ENCODE data around the gene DIP2B.

The DIP2B gene

DNA sequence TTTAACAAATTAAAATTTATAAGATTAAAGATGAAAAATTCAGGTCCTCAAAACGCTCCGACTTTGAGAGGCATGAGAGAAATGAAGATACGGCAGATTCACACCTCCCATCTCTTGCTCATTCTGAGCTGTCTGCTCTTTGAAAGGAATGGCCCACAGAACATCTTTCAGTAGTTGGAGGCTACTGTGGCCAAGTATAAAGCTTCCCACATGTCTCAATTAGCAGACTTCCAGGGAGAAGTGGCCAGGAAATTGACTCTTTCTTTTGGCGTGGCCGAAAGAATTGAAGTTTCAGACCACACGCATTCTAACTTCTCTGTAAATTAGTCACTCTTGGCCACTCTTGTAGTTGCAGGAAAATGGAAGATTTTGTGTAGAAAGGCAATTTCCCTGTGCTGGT, 129.2 kb downstream of the DIP2B start:
- H3K9me2 ChIP-seq (replicated peaks; ENCODE audit: insufficient read depth, low read length), result no peaks in the 10 kb centered on the region
- H3K36me3 ChIP-seq (ENCODE audit: low read length), result no peaks in the 10 kb centered on the region
- no peak overlapping the region for H3K9ac ChIP-seq (ENCODE audit: low read length)
- H3K79me2 ChIP-seq (ENCODE audit: insufficient read depth, low read length), result no peaks in the 10 kb centered on the region
- H2AFZ ChIP-seq (ENCODE audit: low read depth, low read length, severe bottlenecking), result no peak overlapping the region
- no peaks in the 10 kb centered on the region for H3F3A ChIP-seq (ENCODE audit: insufficient read depth)
- TF ChIP-seq EZH2phosphoT487 (conservative IDR thresholded peaks at IDR 0.05; ENCODE audit: low read length), result no peak
- TF ChIP-seq, protein P1, sequence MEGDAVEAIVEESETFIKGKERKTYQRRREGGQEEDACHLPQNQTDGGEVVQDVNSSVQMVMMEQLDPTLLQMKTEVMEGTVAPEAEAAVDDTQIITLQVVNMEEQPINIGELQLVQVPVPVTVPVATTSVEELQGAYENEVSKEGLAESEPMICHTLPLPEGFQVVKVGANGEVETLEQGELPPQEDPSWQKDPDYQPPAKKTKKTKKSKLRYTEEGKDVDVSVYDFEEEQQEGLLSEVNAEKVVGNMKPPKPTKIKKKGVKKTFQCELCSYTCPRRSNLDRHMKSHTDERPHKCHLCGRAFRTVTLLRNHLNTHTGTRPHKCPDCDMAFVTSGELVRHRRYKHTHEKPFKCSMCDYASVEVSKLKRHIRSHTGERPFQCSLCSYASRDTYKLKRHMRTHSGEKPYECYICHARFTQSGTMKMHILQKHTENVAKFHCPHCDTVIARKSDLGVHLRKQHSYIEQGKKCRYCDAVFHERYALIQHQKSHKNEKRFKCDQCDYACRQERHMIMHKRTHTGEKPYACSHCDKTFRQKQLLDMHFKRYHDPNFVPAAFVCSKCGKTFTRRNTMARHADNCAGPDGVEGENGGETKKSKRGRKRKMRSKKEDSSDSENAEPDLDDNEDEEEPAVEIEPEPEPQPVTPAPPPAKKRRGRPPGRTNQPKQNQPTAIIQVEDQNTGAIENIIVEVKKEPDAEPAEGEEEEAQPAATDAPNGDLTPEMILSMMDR (IDR thresholded peaks at IDR 0.05; ENCODE audit: insufficient read depth, low read length, poor library complexity, severe bottlenecking), result no peak
- H3K9me3 ChIP-seq (ENCODE audit: insufficient read depth, low read length), result no peaks in the 10 kb centered on the region
- H3K27ac ChIP-seq (ENCODE audit: low read depth, low read length), result no peak overlapping the region
- H3K4me2 ChIP-seq (ENCODE audit: low read depth, low read length, poor library complexity, severe bottlenecking), result no peak overlapping the region
- no peaks in the 10 kb centered on the region for H3K27me3 ChIP-seq (ENCODE audit: low read length)
- H4K20me1 ChIP-seq (ENCODE audit: low read depth, low read length), result no peaks in the 10 kb centered on the region
- H3K4me3 ChIP-seq (ENCODE audit: insufficient read depth, low read length, poor library complexity, severe bottlenecking), result no peak overlapping the region

DNA sequence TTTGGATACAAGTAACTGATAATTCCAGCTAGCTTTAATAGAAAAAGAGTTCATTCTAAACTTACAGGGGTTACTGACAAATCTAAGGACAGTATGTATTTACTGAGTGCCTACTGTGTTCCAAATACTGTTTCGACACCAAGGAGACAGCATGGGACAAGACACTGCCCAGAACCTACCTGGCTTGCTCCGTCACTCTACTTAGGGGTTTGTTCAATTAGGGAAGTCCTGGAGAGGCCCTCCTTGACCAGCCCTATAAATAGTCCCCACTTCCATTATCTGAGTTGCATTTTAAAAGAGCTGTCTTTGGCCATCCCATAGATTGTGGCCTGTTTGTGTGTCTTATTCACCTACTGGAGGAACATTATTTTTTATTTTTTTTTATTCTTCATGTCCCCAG, 129.6 kb downstream of the DIP2B start:
- TF ChIP-seq, protein P1 (IDR thresholded peaks at IDR 0.05; ENCODE audit: insufficient read depth, low read length, poor library complexity, severe bottlenecking), result no peak
- TF ChIP-seq EZH2phosphoT487 (conservative IDR thresholded peaks at IDR 0.05; ENCODE audit: low read length), result no peak
- no peaks in the 10 kb centered on the region for H3K36me3 ChIP-seq (ENCODE audit: low read length)
- H3K4me2 ChIP-seq (ENCODE audit: low read depth, low read length, poor library complexity, severe bottlenecking), result no peak overlapping the region
- H3K4me3 ChIP-seq (ENCODE audit: insufficient read depth, low read length, poor library complexity, severe bottlenecking), result no peak overlapping the region
- H4K20me1 ChIP-seq (ENCODE audit: low read depth, low read length), result no peaks in the 10 kb centered on the region
- no peaks in the 10 kb centered on the region for H3F3A ChIP-seq (ENCODE audit: insufficient read depth)
- no peaks in the 10 kb centered on the region for H3K9me2 ChIP-seq (replicated peaks; ENCODE audit: insufficient read depth, low read length)
- H3K9me3 ChIP-seq (ENCODE audit: insufficient read depth, low read length), result no peaks in the 10 kb centered on the region
- no peaks in the 10 kb centered on the region for H3K79me2 ChIP-seq (ENCODE audit: insufficient read depth, low read length)
- H3K27ac ChIP-seq (ENCODE audit: low read depth, low read length), result no peak overlapping the region
- H2AFZ ChIP-seq (ENCODE audit: low read depth, low read length, severe bottlenecking), result no peak overlapping the region
- H3K9ac ChIP-seq (ENCODE audit: low read length), result no peak overlapping the region
- no peaks in the 10 kb centered on the region for H3K27me3 ChIP-seq (ENCODE audit: low read length)

DNA sequence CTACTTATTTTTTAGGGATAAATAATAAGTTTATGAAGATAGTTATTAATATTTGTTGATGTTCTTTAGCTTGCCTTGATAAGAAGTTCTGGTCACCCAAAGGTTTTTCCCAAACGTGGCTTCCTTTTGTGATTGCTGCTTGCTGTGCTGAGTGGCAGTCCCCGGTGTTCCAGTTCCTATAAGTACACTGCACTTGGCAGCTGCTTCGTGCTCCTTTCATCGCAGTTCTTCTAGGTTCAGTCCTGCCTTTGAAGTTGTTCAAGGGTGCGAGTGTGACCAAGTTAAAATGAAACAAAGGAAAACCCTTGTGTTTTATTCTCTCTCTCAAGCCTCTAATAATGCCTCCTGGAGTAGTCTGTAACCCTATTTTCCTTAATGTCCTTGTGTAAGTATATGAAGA, 130.6 kb downstream of the DIP2B start:
- Histone ChIP-seq H3K4me3 (ENCODE audit: insufficient read depth, low read length, poor library complexity, severe bottlenecking) (no peak overlapping the region), H3K9me2 (replicated peaks; ENCODE audit: insufficient read depth, low read length) (no peaks in the 10 kb centered on the region), H3K36me3 (ENCODE audit: low read length) (no peaks in the 10 kb centered on the region), H3F3A (ENCODE audit: insufficient read depth) (no peaks in the 10 kb centered on the region), H4K20me1 (ENCODE audit: low read depth, low read length) (no peaks in the 10 kb centered on the region), H3K79me2 (ENCODE audit: insufficient read depth, low read length) (no peaks in the 10 kb centered on the region), H3K9me3 (ENCODE audit: insufficient read depth, low read length) (no peaks in the 10 kb centered on the region), H3K27ac (ENCODE audit: low read depth, low read length) (no peak overlapping the region), H3K4me2 (ENCODE audit: low read depth, low read length, poor library complexity, severe bottlenecking) (no peak overlapping the region), H3K27me3 (ENCODE audit: low read length) (no peaks in the 10 kb centered on the region), H2AFZ (ENCODE audit: low read depth, low read length, severe bottlenecking) (no peak overlapping the region), H3K9ac (ENCODE audit: low read length) (no peak overlapping the region)
- TF ChIP-seq, protein P1 (IDR thresholded peaks at IDR 0.05; ENCODE audit: insufficient read depth, low read length, poor library complexity, severe bottlenecking), result no peak
- TF ChIP-seq EZH2phosphoT487 (conservative IDR thresholded peaks at IDR 0.05; ENCODE audit: low read length), result no peak

All from SU-DHL-6 (cell line).